Activated naive CD8-positive, alpha-beta T cell treated with anti-CD3 and anti-CD28 coated beads, Interleukin-2, amount 50 U/mL, for 16 hours (primary cell): Measurements from ENCODE around the gene ITGA5.
"Not testable (repeated sequence)": the region's sequence is repeated elsewhere in the genome, so short reads cannot be mapped to it uniquely, and the experiment has no call there.

ENCODE experiments used
- DNase-seq: peaks from one replicate; pipeline ENCODE4 v3.0.0-alpha.2; 2020; ENCODE audit warnings: low read depth, low spot score

Gene ITGA5

DNA sequence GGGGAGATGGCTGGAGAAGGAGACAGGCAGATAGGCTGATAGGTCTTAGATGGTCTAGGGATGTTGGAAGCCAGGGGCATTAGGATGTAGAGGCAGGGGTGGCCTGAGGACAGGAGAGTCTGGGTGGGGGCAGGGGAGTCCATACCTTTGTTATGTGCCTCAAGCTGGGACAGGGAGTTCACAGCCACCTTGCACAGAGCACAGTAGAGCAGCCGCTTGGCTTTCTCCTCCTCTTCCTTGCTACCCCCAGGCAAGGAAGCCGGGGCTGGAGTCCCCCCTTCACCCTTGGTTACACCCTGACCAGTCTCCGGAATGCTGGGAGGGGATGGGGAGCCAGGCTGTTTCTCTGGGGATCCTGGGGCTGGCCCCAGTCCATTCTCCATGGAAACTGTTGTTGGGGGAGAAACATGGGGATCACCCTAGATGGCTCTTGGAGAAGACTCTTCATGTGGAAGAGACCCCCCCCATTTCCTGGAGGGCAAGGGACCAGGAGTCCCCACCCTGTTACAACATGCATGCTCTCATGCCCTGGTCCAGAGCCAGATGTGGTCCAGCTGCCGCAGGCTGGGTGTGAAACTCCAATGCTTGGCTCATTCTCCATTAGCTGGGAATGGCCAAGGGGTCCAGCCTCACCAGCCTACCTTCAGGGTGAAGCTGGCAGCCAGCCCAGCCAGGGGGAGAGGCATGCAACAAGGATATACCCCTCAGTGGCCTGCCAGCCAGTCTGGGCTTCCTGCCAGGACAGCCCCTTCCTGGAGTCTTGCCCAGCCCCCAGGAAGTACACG is 47.5 kb downstream of the ITGA5 start:
- DNase-seq, result no peak

DNA sequence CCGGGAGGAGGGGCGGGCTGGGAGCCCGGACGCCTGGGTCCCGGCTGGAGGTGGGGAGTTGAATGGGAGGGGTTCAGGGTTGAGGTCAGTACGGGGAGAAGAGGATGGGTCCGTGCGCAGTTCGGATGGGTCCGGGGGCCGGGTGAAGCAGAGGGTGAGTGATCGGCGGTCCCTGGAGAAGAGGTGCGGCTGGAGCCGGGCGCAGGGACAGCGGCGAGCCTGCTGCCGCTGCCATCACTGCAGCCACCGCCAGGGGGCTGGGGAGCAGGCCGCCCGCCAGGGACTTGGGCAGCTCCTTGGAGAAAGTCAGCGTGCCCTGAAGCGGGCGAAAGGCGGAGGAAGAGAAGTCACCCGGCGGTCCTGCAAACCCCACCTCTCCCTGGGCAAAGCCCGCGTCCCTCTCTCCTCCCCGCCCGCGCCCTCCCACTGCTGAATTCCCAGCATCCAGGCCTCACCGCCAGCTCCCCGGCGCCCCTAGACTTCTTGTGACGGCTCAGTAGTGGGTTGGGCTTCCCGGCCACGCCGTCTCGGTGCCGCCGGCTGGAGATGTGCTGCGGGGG is 48.8 kb downstream of the ITGA5 start:
- no peak for DNase-seq

DNA sequence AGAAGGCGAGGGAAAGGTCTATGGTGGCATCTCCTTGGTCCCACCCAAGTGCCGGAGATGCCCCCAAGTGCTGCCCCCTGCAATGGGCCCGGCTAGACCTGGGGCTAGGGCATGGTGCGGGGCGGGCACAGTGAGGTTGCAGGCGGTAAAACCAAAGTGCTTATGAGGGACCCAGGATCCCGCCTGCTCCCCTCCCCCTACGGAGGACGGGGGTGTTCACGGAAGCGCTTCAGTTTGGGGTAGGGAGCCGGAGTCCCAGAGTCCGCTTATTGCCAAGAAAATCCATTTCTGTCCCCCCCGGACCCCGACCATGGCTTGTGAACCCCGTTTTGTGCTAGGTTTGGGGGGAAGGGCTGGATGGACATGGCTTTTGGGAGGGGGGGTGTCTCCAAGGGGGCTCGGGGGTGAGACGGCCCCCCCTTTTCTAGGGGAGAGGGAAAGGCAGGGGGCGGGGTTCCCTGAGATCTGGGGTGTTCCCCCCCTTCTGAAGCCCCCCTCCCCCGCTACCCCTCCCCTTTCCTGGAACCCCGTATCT is 49.4 kb downstream of the ITGA5 start:
- no peak for DNase-seq

DNA sequence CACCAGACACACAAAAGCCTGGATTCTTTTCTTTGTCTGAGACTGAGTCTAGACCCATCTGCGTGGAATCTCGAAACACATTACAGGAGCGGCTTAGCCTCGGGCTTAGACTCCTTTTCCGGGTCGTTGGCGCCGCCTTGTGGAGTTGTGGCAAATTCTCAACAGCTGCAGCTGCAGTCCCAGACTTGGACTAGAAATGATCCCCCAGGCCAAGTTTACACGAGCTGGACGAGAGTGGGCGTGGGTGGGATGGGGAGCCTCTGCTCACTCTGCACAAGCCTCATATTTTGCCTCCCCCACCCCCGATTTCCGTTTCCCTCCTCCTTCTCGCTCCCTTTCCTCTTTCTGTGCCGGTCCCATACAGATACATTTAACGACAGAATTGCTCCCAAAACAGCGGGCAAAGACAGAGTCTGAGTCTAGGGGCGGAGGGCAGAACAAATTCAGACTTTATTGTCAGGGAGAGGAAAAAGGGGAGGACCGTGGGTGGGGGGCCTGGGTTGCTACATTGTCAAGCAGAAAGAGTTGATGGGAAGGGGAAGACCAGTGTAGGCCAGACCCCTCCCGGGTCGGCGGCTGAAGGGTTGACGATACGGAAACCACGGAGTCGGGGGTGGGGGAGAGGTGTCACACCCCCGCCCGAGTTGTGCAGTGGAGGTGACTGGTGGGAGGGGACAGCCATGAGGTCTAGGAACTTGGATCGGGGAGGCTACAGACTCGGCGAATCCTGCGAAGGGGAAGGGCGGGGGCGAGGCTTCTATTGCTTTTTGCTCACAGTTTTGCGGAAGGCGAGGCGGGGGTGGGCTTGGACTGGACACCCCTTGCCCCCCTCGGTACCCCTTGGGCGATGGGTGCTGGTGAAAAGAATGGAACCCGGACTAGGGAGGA is 50.1 kb downstream of the ITGA5 start:
- peak; percentile 85 for DNase-seq

DNA sequence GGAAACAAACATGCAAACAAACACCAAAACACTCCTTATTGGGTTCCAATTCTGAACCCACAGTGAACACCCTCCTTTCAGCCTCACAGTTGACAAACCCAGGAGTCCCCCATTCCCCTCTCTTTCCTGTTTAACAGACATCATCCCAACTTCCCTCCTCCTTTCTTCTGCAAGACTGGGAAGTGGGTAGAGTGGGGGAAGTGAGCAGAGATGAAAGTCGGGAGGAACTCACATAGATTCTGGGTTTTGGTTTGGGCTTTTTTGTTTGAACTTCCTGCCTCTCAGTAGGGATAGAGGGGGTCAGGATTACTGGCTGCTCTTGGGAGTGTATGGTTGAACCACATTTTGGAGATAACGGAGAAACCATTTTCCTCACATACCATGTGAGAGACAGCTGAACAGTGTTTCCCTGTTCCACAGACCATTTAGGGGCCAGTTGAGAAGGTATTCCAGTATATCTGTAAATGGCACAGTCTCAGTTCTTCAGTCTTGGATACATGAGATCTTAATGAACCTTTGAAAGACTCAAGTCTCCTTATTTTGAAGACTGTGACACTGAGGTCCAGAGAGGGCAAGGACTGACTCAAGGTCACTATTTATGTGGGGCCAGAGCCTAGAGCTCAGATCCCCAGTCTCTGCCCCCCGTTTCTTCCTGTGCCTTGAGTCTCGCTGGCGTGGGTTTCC is 50.9 kb downstream of the ITGA5 start:
- no peak for DNase-seq

DNA sequence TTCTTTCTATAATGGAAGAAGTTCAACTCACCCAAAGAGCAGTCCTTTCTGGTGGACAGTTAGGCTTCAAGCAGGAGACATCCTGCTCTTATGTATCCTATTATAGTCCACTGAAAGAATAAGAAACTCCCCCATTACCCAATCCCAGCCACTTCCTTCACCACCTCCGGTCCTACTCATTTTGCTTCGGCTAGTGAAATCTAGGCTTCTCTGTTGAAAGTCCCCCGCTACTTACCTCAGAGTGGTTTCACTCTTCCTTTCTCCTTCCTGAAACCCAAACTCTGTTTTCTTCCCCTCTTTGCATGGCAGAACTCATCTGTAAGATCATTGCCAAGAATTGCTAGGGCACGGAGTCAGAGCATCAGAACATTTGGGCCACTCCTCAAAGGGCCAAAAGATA is 54.7 kb downstream of the ITGA5 start, which contains the start of gene GPR84:
TSS of gene GPR84 (minus strand) at position 74 of the 400 bp plus-strand sequence. CDS start 635 bp downstream, outside the sequence.
- no peak for DNase-seq

DNA sequence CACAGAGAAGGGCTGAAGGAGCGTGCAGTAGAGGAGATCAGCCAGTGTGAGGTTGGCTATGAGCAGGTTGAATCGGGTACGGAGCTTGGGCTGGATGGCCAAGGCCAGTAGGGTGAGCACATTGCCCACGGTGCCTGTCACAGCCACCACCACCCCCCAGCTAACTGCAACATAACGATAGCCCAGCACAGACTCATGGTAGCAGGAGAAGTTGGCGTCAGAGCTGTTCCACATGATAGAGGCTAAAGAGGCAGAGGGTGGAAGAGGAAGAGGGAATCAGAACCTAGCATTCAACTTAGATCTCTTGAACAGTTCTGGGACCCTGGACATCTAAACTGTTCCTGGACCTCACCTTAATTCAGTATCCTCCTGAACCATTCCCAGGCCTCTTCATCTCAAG is 55.4 kb downstream of the ITGA5 start:
- no peak for DNase-seq

DNA sequence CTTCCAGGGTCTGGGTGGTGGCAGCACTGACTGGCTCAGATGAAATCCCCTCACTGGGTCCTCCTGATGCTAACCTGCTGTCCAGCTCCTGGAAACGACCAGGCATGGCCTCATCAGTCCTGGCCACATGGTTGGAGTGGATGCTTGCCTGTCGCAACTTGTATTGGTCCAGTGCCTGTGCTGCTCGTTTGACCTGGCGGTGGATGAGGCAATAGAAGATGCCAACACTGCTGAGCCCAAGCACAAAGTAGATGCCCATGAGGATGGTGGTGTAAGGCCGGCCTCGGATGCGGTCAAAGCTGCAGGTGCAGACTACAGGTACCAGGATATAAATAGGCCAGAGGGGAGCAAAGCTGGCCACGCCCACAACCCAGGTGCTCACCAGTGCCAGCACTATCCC is 56.0 kb downstream of the ITGA5 start:
- DNase-seq, result no peak

DNA sequence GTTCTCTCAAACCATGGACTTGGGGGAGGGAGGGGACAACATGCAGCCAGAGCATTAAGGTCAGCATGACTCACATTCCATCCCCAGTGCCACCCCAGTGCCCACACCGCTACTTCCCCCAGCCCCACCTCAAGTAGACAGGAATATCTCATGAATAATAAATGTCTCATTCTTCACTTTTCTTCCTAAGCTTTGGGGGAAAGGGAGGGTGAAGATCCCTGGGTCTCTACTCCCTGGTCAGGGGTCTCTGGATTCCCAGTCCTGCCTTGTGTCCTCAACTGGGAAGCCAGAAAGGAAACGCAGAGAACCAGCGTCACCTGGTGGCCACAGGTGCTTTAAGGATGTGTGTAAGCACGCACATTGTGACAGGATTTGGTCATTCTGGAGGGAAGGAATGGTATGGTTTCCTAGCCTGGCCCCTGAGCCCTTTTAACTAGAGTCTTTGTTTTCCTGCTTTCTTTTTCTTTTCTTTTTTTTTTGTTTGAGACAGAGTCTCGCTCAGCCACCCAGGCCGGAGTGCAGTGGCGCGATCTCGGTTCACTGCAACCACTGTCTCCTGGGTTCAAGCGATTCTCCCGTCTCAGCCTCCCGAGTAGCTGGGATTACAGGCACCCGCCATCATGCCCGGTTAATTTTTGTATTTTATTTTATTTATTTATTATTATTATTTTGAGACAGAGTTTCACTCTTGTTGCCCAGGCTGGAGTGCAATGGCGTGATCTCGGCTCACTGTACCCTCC is 58.2 kb downstream of the ITGA5 start:
- no peak for DNase-seq

DNA sequence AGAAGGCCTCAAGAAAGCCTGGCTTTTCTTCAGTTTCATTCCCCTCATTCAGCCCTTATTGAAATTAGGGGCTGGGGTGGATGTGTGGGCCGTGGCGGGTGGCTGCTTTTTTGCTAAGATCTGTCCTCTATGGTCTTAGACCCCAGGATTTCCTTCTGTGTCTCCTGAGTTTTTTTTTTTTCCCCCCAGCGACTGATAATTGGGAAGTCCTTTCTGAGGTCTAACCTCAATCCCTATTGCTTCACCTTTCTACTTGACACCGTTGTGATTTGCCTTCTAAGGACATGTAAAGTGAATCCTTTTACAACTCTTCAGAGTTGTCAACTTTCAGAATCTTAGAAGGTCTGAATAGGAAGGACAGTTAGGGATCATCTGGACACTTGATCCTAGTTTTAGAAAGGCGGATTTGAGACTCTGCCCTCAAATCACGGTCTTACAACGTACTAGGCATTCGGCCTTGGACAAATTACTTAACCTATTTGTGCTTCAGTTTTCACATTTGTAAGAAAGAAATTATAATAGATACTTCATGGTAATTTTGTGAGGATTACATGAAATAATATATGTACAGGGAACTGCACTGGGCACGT is 59.2 kb downstream of the ITGA5 start:
- no peak for DNase-seq

DNA sequence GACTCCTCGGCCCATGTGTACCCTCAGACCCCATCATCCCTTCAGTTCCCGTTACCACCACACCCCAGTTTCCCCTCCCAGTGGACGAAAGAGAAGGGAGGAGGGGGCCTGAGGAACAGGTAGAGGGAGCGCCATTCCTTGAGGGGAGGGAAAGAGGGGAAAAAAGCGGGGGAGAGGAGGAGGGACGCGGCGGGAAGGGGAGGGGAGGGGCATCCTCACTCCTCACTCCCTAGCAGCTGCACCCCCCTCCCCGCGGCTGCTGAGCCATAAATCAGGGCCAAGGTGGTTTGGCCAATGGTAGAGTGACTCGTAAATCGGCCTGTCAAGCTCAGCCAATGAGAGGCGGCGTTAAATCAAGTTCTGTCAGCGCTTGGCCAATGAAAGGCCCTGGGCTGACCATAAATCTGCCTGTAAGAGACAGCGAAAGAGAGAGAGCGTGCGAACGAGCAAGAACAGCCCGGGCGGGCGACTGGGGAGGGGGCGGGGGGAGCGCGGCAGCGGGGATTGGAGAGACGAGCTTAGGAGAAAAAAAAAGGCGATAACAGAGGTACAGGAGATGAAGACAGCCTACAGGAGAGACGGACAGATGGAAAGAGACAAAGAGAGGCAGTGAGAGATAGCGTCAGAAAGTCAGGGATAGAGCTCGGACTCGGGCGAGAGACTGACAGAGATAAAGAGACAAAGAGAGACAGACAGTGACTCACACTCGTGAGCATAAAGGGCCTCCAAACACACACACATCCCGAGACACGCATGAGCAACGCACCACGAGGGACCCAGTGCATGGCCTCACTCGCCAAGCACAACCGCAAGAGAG is 59.9 kb downstream of the ITGA5 start:
- peak; percentile 84 for DNase-seq

DNA sequence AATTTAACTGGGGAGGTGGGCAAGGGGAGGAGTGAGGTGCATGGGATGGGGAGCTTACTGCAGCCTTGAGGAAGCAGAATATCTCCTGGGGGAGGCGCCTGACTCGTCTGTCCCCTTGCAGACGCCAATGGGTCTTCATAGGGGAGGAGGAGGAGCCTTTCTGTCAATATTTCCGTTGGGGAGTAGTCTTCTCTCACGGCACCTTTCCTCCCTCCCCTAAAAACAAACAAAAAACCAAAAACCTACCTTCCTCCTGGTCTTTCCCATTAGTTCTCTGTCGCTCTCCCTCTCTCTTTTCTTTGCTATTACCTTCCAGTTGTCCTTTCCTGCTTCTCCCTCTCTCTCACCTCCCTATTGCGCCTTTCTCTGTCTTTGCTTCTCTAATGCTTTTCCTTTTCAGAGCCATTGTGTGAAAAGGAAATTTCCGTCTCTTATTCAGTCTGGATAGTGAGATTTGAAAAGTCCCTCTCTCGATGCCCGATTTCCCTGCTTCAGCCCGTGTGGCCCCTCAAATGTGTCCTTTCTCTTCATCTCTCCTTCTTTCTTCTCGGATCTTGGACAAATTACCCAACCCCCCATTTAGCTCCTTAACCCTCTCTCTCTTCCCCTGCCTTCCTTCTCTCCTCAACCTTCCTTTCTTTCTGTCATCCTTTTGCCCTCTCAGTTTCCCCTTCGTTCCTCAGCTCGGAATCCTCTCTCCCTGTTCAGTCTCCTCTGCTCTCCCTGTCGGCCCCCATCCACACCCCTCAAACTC is 60.7 kb downstream of the ITGA5 start:
- no peak for DNase-seq

DNA sequence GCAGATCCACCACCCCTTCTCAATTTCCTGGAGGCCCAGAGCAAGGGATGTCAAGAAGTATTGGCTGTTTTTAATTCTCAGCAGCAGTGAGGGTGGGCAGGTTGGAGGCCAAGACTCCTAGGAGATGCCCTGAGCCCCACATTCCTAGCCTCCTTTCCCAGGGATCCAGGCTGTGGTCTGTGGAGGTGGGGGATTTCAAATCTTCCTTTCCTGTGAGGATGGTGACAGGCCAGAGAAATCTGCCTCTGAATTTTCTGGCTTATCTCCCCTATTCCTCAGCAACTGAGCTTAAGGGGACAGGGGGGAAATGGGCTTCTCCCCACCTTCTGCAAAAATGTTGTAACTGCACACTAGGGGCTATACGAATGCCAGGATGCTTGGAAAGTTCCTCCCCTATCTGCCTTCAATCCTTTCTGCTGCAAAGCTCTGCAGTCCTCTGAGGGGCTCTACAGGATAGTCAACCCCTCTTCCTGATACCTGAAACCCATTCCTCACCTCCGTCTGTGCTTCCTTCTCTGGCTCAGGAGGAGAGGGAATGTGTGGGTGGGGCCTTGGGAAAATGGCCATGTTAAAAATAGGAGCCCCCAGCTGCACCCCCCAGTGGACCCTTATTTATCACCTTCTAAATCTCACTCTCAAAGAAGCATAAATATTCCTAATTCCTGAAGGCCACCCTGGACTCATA is 61.4 kb downstream of the ITGA5 start:
- DNase-seq, result no peak

DNA sequence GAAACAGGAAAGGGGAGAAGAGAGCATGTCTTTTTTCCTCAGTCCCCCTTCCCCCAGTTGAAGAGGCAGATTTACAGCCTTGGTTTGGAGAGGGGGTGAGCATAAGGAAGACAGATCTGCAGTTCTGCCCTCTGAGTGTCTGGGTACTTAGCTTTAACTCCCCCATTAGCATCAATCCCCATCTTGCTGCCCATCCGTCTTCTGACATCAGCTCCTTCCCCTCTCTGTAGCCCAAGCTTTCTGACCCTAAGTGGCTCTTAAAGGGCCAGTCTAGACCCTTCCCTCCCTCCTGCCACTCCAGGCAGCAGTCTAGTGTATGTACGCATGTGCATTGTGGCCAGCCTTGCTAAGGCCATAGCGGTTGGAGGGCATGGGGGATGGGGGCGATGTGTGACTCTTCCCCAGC is 62.1 kb downstream of the ITGA5 start:
- no peak for DNase-seq

DNA sequence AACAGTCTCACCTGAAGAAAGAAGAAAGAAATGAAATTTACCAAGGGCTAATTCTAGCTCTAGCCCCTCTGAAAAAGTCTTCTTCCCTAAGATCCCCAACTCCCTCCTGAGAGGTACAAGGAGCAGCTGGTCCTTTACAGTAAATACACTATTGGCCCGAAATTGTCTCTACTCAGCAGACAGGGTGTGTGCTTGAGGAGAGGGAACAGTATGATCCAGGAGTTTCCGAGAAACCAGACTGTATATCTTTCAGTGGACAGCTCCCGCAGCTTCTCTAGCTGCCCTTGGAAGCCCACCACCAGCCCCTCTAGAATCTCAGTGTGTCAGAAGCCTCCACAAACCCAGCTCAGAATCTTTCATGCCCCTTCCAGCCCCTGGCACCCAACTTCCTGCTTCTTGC is 62.8 kb downstream of the ITGA5 start:
- no peak for DNase-seq

DNA sequence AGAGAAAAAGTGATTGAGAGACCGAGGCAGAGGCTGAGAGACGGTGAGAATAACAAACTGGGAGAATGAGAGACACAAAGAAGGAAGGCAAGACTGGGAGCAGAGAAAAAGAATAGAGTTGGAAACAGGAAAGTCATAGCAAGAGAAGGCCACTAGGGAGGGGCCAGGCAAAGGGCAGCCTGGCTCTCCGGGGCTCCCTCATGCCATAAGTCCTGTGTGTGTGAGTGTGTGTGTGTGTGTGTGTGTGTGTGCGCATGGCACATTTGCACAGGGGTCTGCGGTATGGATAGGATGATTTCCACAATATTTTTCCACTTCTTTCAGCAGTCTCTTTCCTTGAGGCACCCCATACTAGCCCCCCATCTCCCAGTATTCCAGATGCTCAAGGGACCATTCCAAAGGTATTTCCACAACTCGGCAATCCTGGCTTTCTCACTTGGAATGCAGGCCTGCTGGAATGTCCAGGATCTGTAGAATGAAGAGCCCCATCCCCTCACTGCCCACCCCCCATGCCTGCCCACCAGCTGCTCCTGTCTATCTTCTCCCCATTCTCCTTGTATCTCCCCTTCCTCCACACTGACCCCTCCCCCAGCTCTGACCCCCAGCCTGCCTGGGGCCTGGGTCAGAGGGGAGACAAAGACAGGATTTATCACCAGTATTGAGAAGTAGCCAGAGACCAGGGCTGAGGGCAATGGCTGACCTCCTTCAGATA is 63.8 kb downstream of the ITGA5 start:
- no peak for DNase-seq

DNA sequence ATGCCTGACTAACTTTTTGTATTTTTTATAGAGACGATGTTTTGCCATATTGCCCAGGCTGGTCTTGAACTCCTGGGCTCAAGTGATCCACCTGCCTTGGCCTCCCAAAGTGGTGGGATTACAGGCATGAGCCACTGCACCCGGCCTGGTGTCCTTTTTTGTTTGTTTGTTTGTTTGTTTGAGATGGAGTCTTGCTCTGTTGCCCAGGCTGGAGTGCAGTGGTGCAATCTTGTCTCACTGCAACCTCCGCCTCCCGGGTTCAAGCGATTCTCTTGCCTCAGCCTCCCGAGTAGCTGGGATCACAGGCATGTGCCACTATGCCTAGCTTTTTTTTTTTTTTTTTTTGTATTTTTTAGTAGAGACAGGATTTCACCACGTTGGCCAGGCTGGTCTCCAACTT is 64.8 kb downstream of the ITGA5 start:
- not testable (repeated sequence) for DNase-seq
